ENCODE data around the gene CEP97. TPM values are rescaled to one million over a fixed set of nuclear protein-coding genes. Genes with fewer than 3 reads are reported as not detected.
A peak's percentile ranks its signal among the peaks of the same experiment; 100 is the strongest.

Gene CEP97
- total RNA-seq, 2 experiments from 2014 or later = 15.9 to 18.7 TPM

DNA sequence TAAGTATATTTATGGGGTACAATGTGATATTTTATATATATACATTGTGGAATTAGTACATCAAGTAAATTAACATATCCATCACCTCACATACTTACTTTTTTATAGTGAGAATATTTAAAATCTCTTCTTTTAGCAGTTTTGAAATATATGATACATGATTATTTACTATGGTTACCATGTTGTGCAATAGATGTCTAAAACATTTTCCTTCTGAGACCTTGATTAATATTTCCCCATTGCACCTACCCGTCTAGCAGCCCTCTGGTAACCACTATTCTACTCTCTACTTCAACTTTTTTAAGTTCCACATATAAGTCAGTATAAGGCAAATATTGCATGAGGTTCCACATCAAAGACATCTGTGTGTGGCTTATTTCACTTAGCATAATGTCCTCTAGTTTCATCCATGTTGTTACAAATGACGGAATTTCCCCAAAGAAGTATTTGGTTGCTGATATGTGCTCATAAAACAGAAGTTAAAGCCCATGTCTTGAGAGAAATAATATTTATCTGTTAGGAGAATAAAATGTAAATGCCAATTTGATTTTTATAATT is 95.3 kb downstream of the CEP97 start:
- Mint-ChIP-seq H3K4me3 (no peak overlapping the region), H3K4me1 (ENCODE audit: low read depth) (peaks cover 51% of the 10 kb centered on the region), H3K36me3 (ENCODE audit: low read depth) (peaks cover 47% of the 10 kb centered on the region), H3K9me3 (no peaks in the 10 kb centered on the region), H3K27ac (peak overlapping the region; percentile 63), H3K27me3 (no peaks in the 10 kb centered on the region)
- ATAC-seq (peak; percentile 66), DNase-seq (no peak)
- TF ChIP-seq, protein P1, sequence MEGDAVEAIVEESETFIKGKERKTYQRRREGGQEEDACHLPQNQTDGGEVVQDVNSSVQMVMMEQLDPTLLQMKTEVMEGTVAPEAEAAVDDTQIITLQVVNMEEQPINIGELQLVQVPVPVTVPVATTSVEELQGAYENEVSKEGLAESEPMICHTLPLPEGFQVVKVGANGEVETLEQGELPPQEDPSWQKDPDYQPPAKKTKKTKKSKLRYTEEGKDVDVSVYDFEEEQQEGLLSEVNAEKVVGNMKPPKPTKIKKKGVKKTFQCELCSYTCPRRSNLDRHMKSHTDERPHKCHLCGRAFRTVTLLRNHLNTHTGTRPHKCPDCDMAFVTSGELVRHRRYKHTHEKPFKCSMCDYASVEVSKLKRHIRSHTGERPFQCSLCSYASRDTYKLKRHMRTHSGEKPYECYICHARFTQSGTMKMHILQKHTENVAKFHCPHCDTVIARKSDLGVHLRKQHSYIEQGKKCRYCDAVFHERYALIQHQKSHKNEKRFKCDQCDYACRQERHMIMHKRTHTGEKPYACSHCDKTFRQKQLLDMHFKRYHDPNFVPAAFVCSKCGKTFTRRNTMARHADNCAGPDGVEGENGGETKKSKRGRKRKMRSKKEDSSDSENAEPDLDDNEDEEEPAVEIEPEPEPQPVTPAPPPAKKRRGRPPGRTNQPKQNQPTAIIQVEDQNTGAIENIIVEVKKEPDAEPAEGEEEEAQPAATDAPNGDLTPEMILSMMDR (IDR thresholded peaks at IDR 0.05) = no peak
- ChIA-PET POLR2A (no interaction called here), CTCF (interaction anchor here (2.5 kb wide), 1 partner anchor 403 kb away, joined by 8 read pairs; no protein-coding TSS in a partner anchor)
- intact Hi-C loops (cut with micrococcal nuclease) = loop anchor here (5.0 to 10.0 kb wide), 2 partner anchors 33 to 115 kb away; no protein-coding TSS in a partner anchor

Other genes starting within 250 kb of the CEP97 start
- 10 to 100 TPM in 1 of 2 experiments, 1 to 10 TPM in 1; 9.6 to 11.4 TPM for gene SENP7, start 211.4 kb upstream of the CEP97 start, total RNA-seq
- gene TRMT10C, start 162.7 kb upstream of the CEP97 start, total RNA-seq = 10 to 100 TPM; 45.8 to 49.4 TPM
- 100 to 1,000 TPM; 176 to 197 TPM for gene PCNP, start 150.4 kb upstream of the CEP97 start, total RNA-seq
- gene ZBTB11, start 47.5 kb upstream of the CEP97 start, total RNA-seq = 10 to 100 TPM; 28.5 to 29.6 TPM
- 1,000 to 10,000 TPM; 1,828 to 1,839 TPM for gene RPL24, start 37.9 kb upstream of the CEP97 start, total RNA-seq
- 10 to 100 TPM; 20.9 to 21.6 TPM for gene NXPE3, start 54.6 kb downstream of the CEP97 start, total RNA-seq
- gene NFKBIZ, start 124.9 kb downstream of the CEP97 start, total RNA-seq = 10 to 100 TPM; 62.1 to 70.6 TPM

All from activated CD8-positive, alpha-beta T cell treated with anti-CD3 and anti-CD28 coated beads for 36 hours (primary cell).